Fibroblast of lung (primary cell): ENCODE results near the gene TENM4. TPM values are rescaled to one million over a fixed set of nuclear protein-coding genes. Genes with fewer than 3 reads are reported as not detected.

ENCODE experiments used
- DNase-seq, 2 donors: peaks; one replicate each; pipeline versions ENCODE4 v3.0.0 to v3.0.0-alpha.2; 2010; ENCODE audit warnings: low read depth in 2 of 2
- H2AFZ ChIP-seq: 2 replicates; pipeline ENCODE4 v1.5.1; 2012; ENCODE audit warnings: low read length, control low read depth, inconsistent platforms
- H3K27ac ChIP-seq: 2 replicates; pipeline ENCODE4 v1.5.1; 2011; ENCODE audit warnings: low read length, control low read depth; ENCODE audit not compliant: insufficient read depth
- H3K27me3 ChIP-seq: 2 replicates; pipeline ENCODE4 v1.5.1; 2011; ENCODE audit warnings: mild to moderate bottlenecking, low read length; ENCODE audit not compliant: control insufficient read depth, insufficient read depth
- H3K36me3 ChIP-seq: 2 replicates; pipeline ENCODE4 v1.5.1; 2011; ENCODE audit warnings: low read length; ENCODE audit not compliant: control insufficient read depth, insufficient read depth
- H3K4me1 ChIP-seq: 2 replicates; pipeline ENCODE4 v1.5.1; 2011; ENCODE audit warnings: low read length; ENCODE audit not compliant: control insufficient read depth, insufficient read depth; ENCODE audit errors: extremely low read depth
- H3K4me2 ChIP-seq: 2 replicates; pipeline ENCODE4 v1.5.1; 2011; ENCODE audit warnings: low read length, control low read depth; ENCODE audit not compliant: insufficient read depth; ENCODE audit errors: extremely low read depth
- H3K4me3 ChIP-seq, 4 experiments: fragments of 200-600 bp in 1 of 4; sonication (generic) in 1 of 4; replicated peaks in 1 of 4; 2 replicates each; pipeline ENCODE4 v1.5.1; 2011 to 2016; ENCODE audit warnings: low read length in 4 of 4, low read depth in 3 of 4, mild to moderate bottlenecking in 3 of 4, control low read depth in 2 of 4, inconsistent platforms in 1 of 4, mixed read lengths in 1 of 4; ENCODE audit not compliant: insufficient read depth in 1 of 4; ENCODE audit errors: control extremely low read depth in 1 of 4
- H3K79me2 ChIP-seq: 2 replicates; pipeline ENCODE4 v1.5.1; 2012; ENCODE audit warnings: mild to moderate bottlenecking, low read length, inconsistent platforms; ENCODE audit not compliant: control insufficient read depth, insufficient read depth
- H3K9ac ChIP-seq: 2 replicates; pipeline ENCODE4 v1.5.1; 2011; ENCODE audit warnings: mild to moderate bottlenecking, low read length, control low read depth; ENCODE audit not compliant: insufficient read depth
- H3K9me3 ChIP-seq: 2 replicates; pipeline ENCODE4 v1.5.1; 2012; ENCODE audit warnings: low read depth, low read length; ENCODE audit not compliant: control insufficient read depth, insufficient read depth
- H4K20me1 ChIP-seq: 2 replicates; pipeline ENCODE4 v1.5.1; 2011; ENCODE audit warnings: low read length; ENCODE audit not compliant: control insufficient read depth, insufficient read depth; ENCODE audit errors: extremely low read depth
- EZH2 ChIP-seq: IDR thresholded peaks from 2 replicates; pipeline ENCODE4 v1.5.1; 2012; ENCODE audit warnings: low read length, control low read depth, mild to moderate bottlenecking; ENCODE audit errors: missing control alignments
- polyA plus RNA-seq, 2 donors: library from polyadenylated mRNA; depleted of rRNA in 1 of 2; stranded (reverse) in 1 of 2; unstranded in 1 of 2; fragments of >200 nt; gene quantifications; 2 replicates each; pipeline ENCODE4 v1.2.1, GENCODE V29; 2011 to 2012; ENCODE audit warnings: missing spikeins in 1 of 2
- total RNA-seq: library from RNA; depleted of rRNA; stranded (reverse); fragments of >200 nt; gene quantifications from 2 replicates; pipeline ENCODE4 v1.2.1, GENCODE V29; 2014
- TF ChIP-seq, protein P1 (sequence below), 2 donors: IDR thresholded peaks in 1 of 2; conservative IDR thresholded peaks in 1 of 2; 1 replicate in 1 of 2; 2 replicates in 1 of 2; pipeline ENCODE4 v1.5.1; 2011 to 2012; ENCODE audit warnings: low read length in 2 of 2, control low read depth in 1 of 2, inconsistent platforms in 1 of 2, low read depth in 1 of 2, mild to moderate bottlenecking in 1 of 2

Gene TENM4
- total and polyA plus RNA-seq, 2 donors (not counting 1 experiment from before 2014, with no cell fraction given), result 4.6 to 48.4 TPM

DNA sequence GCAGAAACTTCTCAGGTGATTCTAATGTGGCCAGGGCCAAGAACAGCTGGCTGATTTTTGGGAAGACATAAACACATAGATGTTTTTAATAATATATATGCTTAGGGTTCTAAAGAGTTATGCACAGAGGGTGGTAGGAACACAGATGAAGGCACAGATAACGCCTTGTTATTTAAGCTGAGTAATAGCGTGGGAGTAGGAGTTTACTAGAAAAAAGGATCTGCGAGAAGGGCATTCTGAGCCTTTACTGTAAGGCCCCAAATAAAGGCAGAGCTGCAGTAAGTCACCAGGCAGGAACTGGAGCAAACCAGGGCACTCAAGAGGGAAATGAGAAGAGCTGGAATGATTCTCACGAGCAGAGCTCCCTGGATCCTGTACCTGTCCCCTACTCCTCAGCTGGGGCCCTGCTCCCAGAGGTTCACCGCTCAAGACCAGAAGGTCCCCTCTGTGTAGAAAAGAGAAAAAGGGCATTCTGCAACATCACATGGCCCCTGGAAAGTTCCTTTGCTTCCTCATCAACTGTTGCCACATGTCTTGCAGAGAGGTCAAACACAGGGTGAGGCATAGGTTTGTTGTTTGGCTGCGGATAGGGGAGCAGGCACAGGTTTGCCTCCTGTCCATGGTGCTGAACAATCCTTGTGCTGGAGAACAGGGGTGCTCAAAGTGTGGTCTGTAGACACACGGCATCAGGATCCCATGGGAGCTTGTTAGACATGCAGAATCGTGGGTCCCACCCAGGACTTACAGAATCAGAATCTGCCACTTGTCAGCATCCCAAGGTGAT lies 125.7 kb downstream of the TENM4 start:
- TF ChIP-seq, protein P1, sequence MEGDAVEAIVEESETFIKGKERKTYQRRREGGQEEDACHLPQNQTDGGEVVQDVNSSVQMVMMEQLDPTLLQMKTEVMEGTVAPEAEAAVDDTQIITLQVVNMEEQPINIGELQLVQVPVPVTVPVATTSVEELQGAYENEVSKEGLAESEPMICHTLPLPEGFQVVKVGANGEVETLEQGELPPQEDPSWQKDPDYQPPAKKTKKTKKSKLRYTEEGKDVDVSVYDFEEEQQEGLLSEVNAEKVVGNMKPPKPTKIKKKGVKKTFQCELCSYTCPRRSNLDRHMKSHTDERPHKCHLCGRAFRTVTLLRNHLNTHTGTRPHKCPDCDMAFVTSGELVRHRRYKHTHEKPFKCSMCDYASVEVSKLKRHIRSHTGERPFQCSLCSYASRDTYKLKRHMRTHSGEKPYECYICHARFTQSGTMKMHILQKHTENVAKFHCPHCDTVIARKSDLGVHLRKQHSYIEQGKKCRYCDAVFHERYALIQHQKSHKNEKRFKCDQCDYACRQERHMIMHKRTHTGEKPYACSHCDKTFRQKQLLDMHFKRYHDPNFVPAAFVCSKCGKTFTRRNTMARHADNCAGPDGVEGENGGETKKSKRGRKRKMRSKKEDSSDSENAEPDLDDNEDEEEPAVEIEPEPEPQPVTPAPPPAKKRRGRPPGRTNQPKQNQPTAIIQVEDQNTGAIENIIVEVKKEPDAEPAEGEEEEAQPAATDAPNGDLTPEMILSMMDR (conservative IDR thresholded peaks at IDR 0.05 in 1 of 2, IDR thresholded peaks at IDR 0.05 in 1 of 2; ENCODE audit: low read depth in 1 of 2, low read length in 2 of 2), result no peak
- TF ChIP-seq EZH2, result no peak

DNA sequence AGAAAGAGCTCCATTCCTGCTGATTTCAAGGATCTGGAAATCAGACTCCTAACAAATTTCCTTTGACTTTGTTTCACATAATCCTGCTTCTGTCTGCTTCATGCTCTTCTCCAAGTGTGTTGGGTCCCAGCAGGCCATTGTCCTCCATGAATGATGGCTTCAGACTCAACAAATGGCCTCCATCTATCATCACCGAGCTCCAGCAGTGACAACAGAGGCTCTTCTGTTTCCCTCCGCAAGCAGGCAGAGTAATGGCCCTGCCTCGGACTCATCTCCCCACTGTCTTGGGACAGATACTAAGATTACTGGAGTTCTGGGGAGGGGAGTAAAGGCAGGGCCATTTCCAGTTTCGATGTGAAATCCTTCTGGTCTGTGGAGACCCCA lies 127.3 kb downstream of the TENM4 start:
- H4K20me1 ChIP-seq, result no peaks in the 10 kb centered on the region
- H2AFZ ChIP-seq, result no peak overlapping the region
- no peaks in the 10 kb centered on the region for H3K27me3 ChIP-seq
- no peak overlapping the region for H3K27ac ChIP-seq
- no peaks in the 10 kb centered on the region for H3K79me2 ChIP-seq
- H3K36me3 ChIP-seq, result no peaks in the 10 kb centered on the region
- H3K9ac ChIP-seq, result no peak overlapping the region
- TF ChIP-seq EZH2, result no peak
- TF ChIP-seq, protein P1 (conservative IDR thresholded peaks at IDR 0.05 in 1 of 2, IDR thresholded peaks at IDR 0.05 in 1 of 2; ENCODE audit: low read depth in 1 of 2, low read length in 2 of 2), result no peak
- no peak overlapping the region for H3K4me2 ChIP-seq
- no peaks in the 10 kb centered on the region for H3K4me1 ChIP-seq
- no peak for DNase-seq
- no peak overlapping the region for H3K4me3 ChIP-seq
- H3K9me3 ChIP-seq, result no peaks in the 10 kb centered on the region

More for the DNA sequence above, 125.7 kb downstream of the TENM4 start:
- H3K36me3 ChIP-seq, result no peaks in the 10 kb centered on the region
- H3K9ac ChIP-seq, result no peak overlapping the region
- no peak overlapping the region for H2AFZ ChIP-seq
- no peaks in the 10 kb centered on the region for H3K27me3 ChIP-seq
- H3K4me2 ChIP-seq, result no peak overlapping the region
- H3K9me3 ChIP-seq, result no peaks in the 10 kb centered on the region
- no peak overlapping the region for H3K27ac ChIP-seq
- DNase-seq, result peak; percentile 27 to 34
- no peaks in the 10 kb centered on the region for H3K79me2 ChIP-seq
- H3K4me3 ChIP-seq, result no peak overlapping the region
- H3K4me1 ChIP-seq, result no peaks in the 10 kb centered on the region
- no peaks in the 10 kb centered on the region for H4K20me1 ChIP-seq

DNA sequence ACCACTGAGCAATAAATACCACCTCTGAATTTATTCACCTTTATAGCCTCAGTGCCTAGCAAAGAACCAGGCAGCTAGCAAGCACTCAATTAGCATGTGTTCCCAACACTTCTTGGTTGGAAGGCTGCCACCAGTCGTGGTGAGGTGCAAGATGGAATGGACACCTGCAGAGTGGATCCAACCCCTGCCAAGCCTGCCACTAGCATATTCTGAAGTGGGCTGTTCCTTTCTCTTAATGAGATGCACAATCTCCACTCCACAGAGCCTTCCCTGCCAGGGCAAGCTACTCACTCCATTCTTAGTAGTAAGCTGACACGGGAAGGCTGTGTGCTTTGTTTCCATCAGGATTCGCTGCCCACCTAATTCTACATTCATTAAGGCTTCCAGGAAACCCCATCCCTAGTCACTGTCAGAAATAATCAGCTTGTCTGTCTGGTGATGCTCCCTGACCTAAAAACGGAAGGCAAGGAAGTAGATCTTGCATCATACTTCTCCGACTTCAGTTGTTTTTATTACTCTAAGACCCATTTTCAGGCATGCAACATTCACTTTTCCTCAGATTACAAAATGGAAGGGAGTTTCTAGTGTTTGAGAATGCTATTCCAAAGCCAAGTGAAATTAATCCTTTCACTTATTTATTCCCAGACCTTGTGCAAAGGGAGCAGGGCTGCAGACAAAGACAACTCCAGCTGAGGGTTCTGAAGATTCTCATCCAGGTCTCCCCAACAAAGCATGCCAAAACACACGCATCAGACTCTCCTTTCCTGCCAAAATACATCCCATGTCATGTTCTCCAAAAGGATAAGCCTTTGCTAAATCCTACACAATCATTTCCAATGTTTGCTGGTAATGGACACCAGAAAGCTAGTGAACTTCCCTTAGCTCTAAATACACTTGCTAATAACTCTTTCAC lies 128.0 kb downstream of the TENM4 start:
- Histone ChIP-seq H3K4me1 (no peaks in the 10 kb centered on the region), H2AFZ (no peak overlapping the region), H3K79me2 (no peaks in the 10 kb centered on the region), H3K36me3 (no peaks in the 10 kb centered on the region), H3K4me3 (no peak overlapping the region), H3K4me2 (no peak overlapping the region), H3K27me3 (no peaks in the 10 kb centered on the region), H3K9me3 (no peaks in the 10 kb centered on the region), H3K9ac (no peak overlapping the region), H3K27ac (no peak overlapping the region), H4K20me1 (no peaks in the 10 kb centered on the region)
- DNase-seq, result peak in 1 of 2 donors; percentile 53
- TF ChIP-seq EZH2, result no peak
